ENCODE results near the gene NF2. TPM values are rescaled to one million over a fixed set of nuclear protein-coding genes. Genes with fewer than 3 reads are reported as not detected.

The NF2 gene
- total and polyA plus RNA-seq, 2 experiments from 2014 or later, result 14.4 to 54.5 TPM

- no peak for TF ChIP-seq CREB1 (CRISPR knock-in tag; IDR thresholded peaks at IDR 0.05; ENCODE audit: low read depth)
- no peak for TF ChIP-seq ZNF331 (CRISPR knock-in tag; IDR thresholded peaks at IDR 0.05; ENCODE audit: low read depth)
- TF ChIP-seq STAT1 (IDR thresholded peaks at IDR 0.05; ENCODE audit: unreplicated experiment), result no peak
- TF ChIP-seq EZH2phosphoT487 (IDR thresholded peaks at IDR 0.05; ENCODE audit: unreplicated experiment), result no peak
- no peak for TF ChIP-seq ZNF114 (CRISPR knock-in tag; IDR thresholded peaks at IDR 0.05)
- no peak for TF ChIP-seq EZH2 (IDR thresholded peaks at IDR 0.05; ENCODE audit: low read depth, unreplicated experiment)
- no peak for TF ChIP-seq CTCF (conservative IDR thresholded peaks at IDR 0.05; ENCODE audit: low read depth in 2 of 2)
These were observed 125.7 kb downstream of the NF2 start (continued) for GRCh38 chr22:29729161-29729560.

GRCh38 chr22:29731058-29731850 lies 127.8 kb downstream of the NF2 start:
- Mint-ChIP-seq H3K4me1 (peaks cover 22% of the 10 kb centered on the region), H3K27ac (no peak overlapping the region), H3K36me3 (ENCODE audit: low read depth) (no peaks in the 10 kb centered on the region), H3K4me3 (no peak overlapping the region), H3K9me3 (no peaks in the 10 kb centered on the region), H3K27me3 (ENCODE audit: insufficient read depth, low read depth, poor library complexity) (peaks cover 5% of the 10 kb centered on the region)
- H3F3A ChIP-seq (replicated peaks; ENCODE audit: low read depth), result no peaks in the 10 kb centered on the region; the same call in 1 of the 2 replicates
- TF ChIP-seq ETS1 (IDR thresholded peaks at IDR 0.05), result no peak
- no peak for TF ChIP-seq EZH2 (IDR thresholded peaks at IDR 0.05; ENCODE audit: low read depth, unreplicated experiment)
- no peak for TF ChIP-seq ZNF462 (CRISPR knock-in tag; IDR thresholded peaks at IDR 0.05)
- no peak for TF ChIP-seq ZNF331 (CRISPR knock-in tag; IDR thresholded peaks at IDR 0.05; ENCODE audit: low read depth)
- TF ChIP-seq STAT1 (IDR thresholded peaks at IDR 0.05; ENCODE audit: unreplicated experiment), result no peak
- no peak for TF ChIP-seq JUNB (IDR thresholded peaks at IDR 0.05; ENCODE audit: unreplicated experiment)
- no peak for TF ChIP-seq CREB1 (CRISPR knock-in tag; IDR thresholded peaks at IDR 0.05; ENCODE audit: low read depth)
- DNase-seq (ENCODE audit: low spot score), result no peak
- no peak overlapping the region for H3K4me3 ChIP-seq
- H3K27me3 ChIP-seq (ENCODE audit: insufficient read depth), result no peaks in the 10 kb centered on the region
- H3K9me2 ChIP-seq (ENCODE audit: insufficient read depth), result no peaks in the 10 kb centered on the region
- ATAC-seq, result no peak
- no peaks in the 10 kb centered on the region for H3K36me3 ChIP-seq (ENCODE audit: insufficient read depth)
- no peaks in the 10 kb centered on the region for H3K79me2 ChIP-seq (replicated peaks; ENCODE audit: insufficient read depth)
- no peak overlapping the region for H2AFZ ChIP-seq
- no peak overlapping the region for H3K27ac ChIP-seq (ENCODE audit: low read depth)
- peaks cover 14% of the 10 kb centered on the region for H3K4me1 ChIP-seq (ENCODE audit: insufficient read depth)
- no peaks in the 10 kb centered on the region for H4K20me1 ChIP-seq (replicated peaks; ENCODE audit: insufficient read depth)
- no peak overlapping the region for H3K4me2 ChIP-seq
